22Rv1 (cell line): Measurements from ENCODE around the gene MACROH2A1.
"Not testable (repeated sequence)": the region's sequence is repeated elsewhere in the genome, so short reads cannot be mapped to it uniquely, and the experiment has no call there.

Experiments
- CTCF ChIP-seq: fragments of 450-650 bp; IDR thresholded peaks from 2 replicates; pipeline ENCODE4 v1.5.1; 2017; ENCODE audit warnings: mild to moderate bottlenecking
- ZFX ChIP-seq: fragments of 450-650 bp; IDR thresholded peaks from 2 replicates; pipeline ENCODE4 v1.6.1; 2017; ENCODE audit warnings: antibody characterized with exemption, borderline replicate concordance

DNA sequence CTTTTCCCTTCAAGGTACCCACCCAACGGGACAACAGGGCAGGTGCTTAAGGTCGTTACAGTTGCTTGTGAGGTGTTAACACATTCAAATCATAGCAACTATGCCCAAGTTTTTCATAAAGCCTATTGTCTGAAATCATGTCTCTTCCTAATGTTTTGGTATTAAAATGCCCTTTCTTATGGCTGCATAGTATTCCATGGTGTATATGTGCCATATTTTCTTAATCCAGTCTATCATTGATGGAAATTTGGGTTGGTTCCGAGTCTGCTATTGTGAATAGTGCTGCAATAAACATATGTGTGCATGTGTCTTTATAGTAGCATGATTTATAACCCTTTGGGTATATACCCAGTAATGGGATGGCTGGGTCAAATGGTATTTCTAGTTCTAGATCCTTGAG lies 35.7 kb downstream of the MACROH2A1 start:
- TF ChIP-seq CTCF, ZFX: not testable (repeated sequence)
